B cell (primary cell): Measurements from ENCODE around the gene EXOSC9. TPM values are rescaled to one million over a fixed set of nuclear protein-coding genes. Genes with fewer than 3 reads are reported as not detected.

Experiments used
- ATAC-seq: fragments of 200-7000 bp; cut with Tn5 transposase; one replicate; pipeline ENCODE4 v1.10.0; 2021; ENCODE audit warnings: low read depth, mild to moderate bottlenecking, moderate number of reproducible peaks, moderate library complexity
- CTCF ChIA-PET: fragments of 350-600 bp; sonication (Branson Sonifier 250); formaldehyde crosslinking; loops from one replicate; lab custom pipeline; 2021; ENCODE audit warnings: antibody characterized with exemption, inconsistent platforms; lab: Charles Lee
- POLR2A ChIA-PET: fragments of 350-600 bp; sonication (Branson Sonifier 250); formaldehyde crosslinking; loops from one replicate; lab custom pipeline; 2021; ENCODE audit warnings: antibody characterized with exemption; lab: Charles Lee
- DNase-seq: peaks from one replicate; pipeline ENCODE4 v3.0.0; 2013
- H2AFZ ChIP-seq: 2 replicates; pipeline ENCODE4 v1.6.1; 2012; ENCODE audit warnings: mild to moderate bottlenecking, low read depth, low read length; ENCODE audit not compliant: insufficient read depth, poor library complexity, severe bottlenecking
- H3K27ac ChIP-seq, 2 donors: 1 replicate in 1 of 2; 2 replicates in 1 of 2; pipeline ENCODE4 v1.5.1; 2012 to 2013; ENCODE audit warnings: low read length in 2 of 2, mild to moderate bottlenecking in 2 of 2, moderate library complexity in 1 of 2
- H3K27me3 ChIP-seq, 4 experiments: fragments of 200-600 bp in 1 of 4; sonication (generic) in 1 of 4; replicated peaks in 1 of 4; 1 replicate in 2 of 4; 2 replicates in 2 of 4; pipeline versions ENCODE4 v1.6.1 to v1.7.0; 2013 to 2016; ENCODE audit warnings: low read length in 3 of 4, mild to moderate bottlenecking in 2 of 4, mixed read lengths in 1 of 4, moderate library complexity in 1 of 4; ENCODE audit not compliant: insufficient read depth in 4 of 4, control insufficient read depth in 3 of 4; ENCODE audit errors: control extremely low read depth in 1 of 4
- H3K36me3 ChIP-seq, 2 experiments: replicated peaks in 1 of 2; 1 replicate in 1 of 2; 2 replicates in 1 of 2; pipeline versions ENCODE4 v1.6.1 to v1.7.1; 2013; ENCODE audit warnings: low read length in 1 of 2; ENCODE audit not compliant: insufficient read depth in 2 of 2, control insufficient read depth in 1 of 2; ENCODE audit errors: control extremely low read depth in 1 of 2, extremely low read depth in 1 of 2
- H3K4me1 ChIP-seq, 2 donors: fragments of 200-600 bp in 1 of 2; sonication (generic) in 1 of 2; 1 replicate in 1 of 2; 2 replicates in 1 of 2; pipeline versions ENCODE4 v1.5.1 to v1.6.1; 2013 to 2017; ENCODE audit warnings: low read length in 2 of 2; ENCODE audit not compliant: control insufficient read depth in 2 of 2, insufficient read depth in 2 of 2
- H3K4me2 ChIP-seq: replicated peaks from 2 replicates; pipeline ENCODE3; 2012; ENCODE audit warnings: mild to moderate bottlenecking, low read depth, low read length; ENCODE audit not compliant: poor library complexity, severe bottlenecking
- H3K4me3 ChIP-seq, 5 experiments: fragments of 200-600 bp in 1 of 5; sonication (generic) in 1 of 5; 1 replicate in 3 of 5; 2 replicates in 2 of 5; pipeline versions ENCODE4 v1.5.1 to v1.7.0; 2011 to 2016; ENCODE audit warnings: low read length in 4 of 5, mild to moderate bottlenecking in 4 of 5, low read depth in 2 of 5, control low read depth in 1 of 5, moderate library complexity in 1 of 5; ENCODE audit not compliant: insufficient read depth in 1 of 5; ENCODE audit errors: control extremely low read depth in 1 of 5, extremely low read depth in 1 of 5
- H3K79me2 ChIP-seq: fragments of 200-600 bp; sonication (generic); one replicate; pipeline ENCODE4 v1.6.0; 2016; ENCODE audit warnings: low read length; ENCODE audit not compliant: control insufficient read depth, insufficient read depth
- H3K9ac ChIP-seq: fragments of 200-600 bp; sonication (generic); 2 replicates; pipeline ENCODE4 v1.6.1; 2017; ENCODE audit warnings: mild to moderate bottlenecking, low read length, moderate library complexity
- H3K9me3 ChIP-seq, 3 donors: one replicate each; pipeline versions ENCODE4 v1.6.1 to v1.7.1; 2013; ENCODE audit warnings: low read length in 2 of 3; ENCODE audit not compliant: control insufficient read depth in 2 of 3, insufficient read depth in 1 of 3; ENCODE audit errors: control extremely low read depth in 1 of 3
- H4K20me1 ChIP-seq: 2 replicates; pipeline ENCODE4 v1.6.0; 2012; ENCODE audit warnings: mild to moderate bottlenecking, low read length; ENCODE audit not compliant: insufficient read depth, control insufficient read depth, poor library complexity, severe bottlenecking
- H3K27ac Mint-ChIP-seq: one replicate; pipeline ENCODE4 v1.8.0; 2021; ENCODE audit warnings: mixed read lengths
- H3K27me3 Mint-ChIP-seq: one replicate; pipeline ENCODE4 v1.8.0; 2021; ENCODE audit warnings: mixed read lengths
- H3K4me1 Mint-ChIP-seq: one replicate; pipeline ENCODE4 v1.8.0; 2021; ENCODE audit warnings: mixed read lengths
- H3K4me3 Mint-ChIP-seq: one replicate; pipeline ENCODE4 v1.8.0; 2021; ENCODE audit warnings: mixed read lengths
- H3K9me3 Mint-ChIP-seq: one replicate; pipeline ENCODE4 v1.8.0; 2022; ENCODE audit warnings: mixed read lengths; ENCODE audit not compliant: insufficient read depth
- CTCF ChIP-seq: fragments of 200-600 bp; IDR thresholded peaks from one replicate; pipeline ENCODE4 v1.8.0; 2022; ENCODE audit warnings: antibody characterized with exemption, mild to moderate bottlenecking
- EZH2 ChIP-seq: IDR thresholded peaks from 2 replicates; pipeline ENCODE4 v1.6.1; 2012; ENCODE audit warnings: borderline replicate concordance, low read depth, mild to moderate bottlenecking, moderate library complexity, low read length; ENCODE audit not compliant: insufficient read depth, poor library complexity, severe bottlenecking
- WGBS: methylation state at CpG from one replicate; pipeline ENCODE4 v1.1.5; 2013; ENCODE audit warnings: missing lambda C conversion rate; ENCODE audit not compliant: insufficient coverage; 5-methylcytosine and 5-hydroxymethylcytosine counted together
- intact Hi-C: fragments of 100-400 bp; cut with micrococcal nuclease; formaldehyde crosslinking; loops from one replicate; pipeline ENCODE4 v1.10.0; 2022
- polyA plus RNA-seq: library from polyadenylated mRNA; depleted of rRNA; stranded (reverse); fragments of >200 nt; gene quantifications from 2 replicates; pipeline ENCODE4 v1.2.3, GENCODE V29; 2012
- total RNA-seq, 2 donors: library from RNA; stranded (reverse); fragments of 120-200 nt in 1 of 2; gene quantifications; 1 replicate in 1 of 2; 2 replicates in 1 of 2; pipeline versions ENCODE4 v1.2.3 to v1.2.4, GENCODE V29; 2013 to 2022

EXOSC9 gene
- total and polyA plus RNA-seq, 2 donors (not counting 1 experiment from before 2014, with no cell fraction given), result 27.5 to 35.5 TPM

- DNase-seq, result no peak
- CTCF ChIA-PET, result no interaction called here
Observed at GRCh38 chr4:121800638-121800960, 524 bp upstream of the EXOSC9 start.

More at GRCh38 chr4:121800638-121800960, 524 bp upstream of the EXOSC9 start:
- H3K9ac ChIP-seq, result peak overlapping the region; percentile 97
- Mint-ChIP-seq H3K27me3 (no peaks in the 10 kb centered on the region), H3K27ac (peak overlapping the region; percentile 98), H3K9me3 (no peaks in the 10 kb centered on the region), H3K4me1 (peaks cover 39% of the 10 kb centered on the region), H3K4me3 (peak overlapping the region; percentile 96)
- peak overlapping the region; percentile 88 to 97 for H3K27ac ChIP-seq
- peak overlapping the region; percentile 96 for H2AFZ ChIP-seq
- no peaks in the 10 kb centered on the region for H4K20me1 ChIP-seq
- no peaks in the 10 kb centered on the region for H3K27me3 ChIP-seq
- peaks cover 14% of the 10 kb centered on the region for H3K79me2 ChIP-seq
- peak overlapping the region; percentile 64 to 99 (median 93) for H3K4me3 ChIP-seq
- POLR2A ChIA-PET, result interaction anchor here (1.3 kb wide), 1 partner anchor 24 kb away, joined by 7 read pairs; the partner anchor contains the start of gene CCNA2
- H3K9me3 ChIP-seq, result no peaks in the 10 kb centered on the region
- ATAC-seq, result peak; percentile 46
- intact Hi-C loops, result loop anchor here (1.0 to 5.0 kb wide), 3 partner anchors 103 to 932 kb away; partner anchors contain the start of genes BBS12 and BLTP1
- 60% methylated on average over 2 of the region's 8 CpGs for WGBS
- H3K4me2 ChIP-seq, result peak overlapping the region; percentile 81
- H3K4me1 ChIP-seq, result peaks cover 8 to 15% of the 10 kb centered on the region in 2 donors
- peaks cover 1 to 24% of the 10 kb centered on the region in 2 experiments for H3K36me3 ChIP-seq
- TF ChIP-seq EZH2, result no peak
- TF ChIP-seq CTCF, result no peak
